ENCODE results near the gene EPHB6. TPM values are rescaled to one million over a fixed set of nuclear protein-coding genes. Genes with fewer than 3 reads are reported as not detected.

Gene EPHB6, protein sequence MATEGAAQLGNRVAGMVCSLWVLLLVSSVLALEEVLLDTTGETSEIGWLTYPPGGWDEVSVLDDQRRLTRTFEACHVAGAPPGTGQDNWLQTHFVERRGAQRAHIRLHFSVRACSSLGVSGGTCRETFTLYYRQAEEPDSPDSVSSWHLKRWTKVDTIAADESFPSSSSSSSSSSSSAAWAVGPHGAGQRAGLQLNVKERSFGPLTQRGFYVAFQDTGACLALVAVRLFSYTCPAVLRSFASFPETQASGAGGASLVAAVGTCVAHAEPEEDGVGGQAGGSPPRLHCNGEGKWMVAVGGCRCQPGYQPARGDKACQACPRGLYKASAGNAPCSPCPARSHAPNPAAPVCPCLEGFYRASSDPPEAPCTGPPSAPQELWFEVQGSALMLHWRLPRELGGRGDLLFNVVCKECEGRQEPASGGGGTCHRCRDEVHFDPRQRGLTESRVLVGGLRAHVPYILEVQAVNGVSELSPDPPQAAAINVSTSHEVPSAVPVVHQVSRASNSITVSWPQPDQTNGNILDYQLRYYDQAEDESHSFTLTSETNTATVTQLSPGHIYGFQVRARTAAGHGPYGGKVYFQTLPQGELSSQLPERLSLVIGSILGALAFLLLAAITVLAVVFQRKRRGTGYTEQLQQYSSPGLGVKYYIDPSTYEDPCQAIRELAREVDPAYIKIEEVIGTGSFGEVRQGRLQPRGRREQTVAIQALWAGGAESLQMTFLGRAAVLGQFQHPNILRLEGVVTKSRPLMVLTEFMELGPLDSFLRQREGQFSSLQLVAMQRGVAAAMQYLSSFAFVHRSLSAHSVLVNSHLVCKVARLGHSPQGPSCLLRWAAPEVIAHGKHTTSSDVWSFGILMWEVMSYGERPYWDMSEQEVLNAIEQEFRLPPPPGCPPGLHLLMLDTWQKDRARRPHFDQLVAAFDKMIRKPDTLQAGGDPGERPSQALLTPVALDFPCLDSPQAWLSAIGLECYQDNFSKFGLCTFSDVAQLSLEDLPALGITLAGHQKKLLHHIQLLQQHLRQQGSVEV
- total RNA-seq = 10 to 100 TPM in 1 of 2 donors, 1 to 10 TPM in 1; 8.2 to 19.4 TPM

DNA sequence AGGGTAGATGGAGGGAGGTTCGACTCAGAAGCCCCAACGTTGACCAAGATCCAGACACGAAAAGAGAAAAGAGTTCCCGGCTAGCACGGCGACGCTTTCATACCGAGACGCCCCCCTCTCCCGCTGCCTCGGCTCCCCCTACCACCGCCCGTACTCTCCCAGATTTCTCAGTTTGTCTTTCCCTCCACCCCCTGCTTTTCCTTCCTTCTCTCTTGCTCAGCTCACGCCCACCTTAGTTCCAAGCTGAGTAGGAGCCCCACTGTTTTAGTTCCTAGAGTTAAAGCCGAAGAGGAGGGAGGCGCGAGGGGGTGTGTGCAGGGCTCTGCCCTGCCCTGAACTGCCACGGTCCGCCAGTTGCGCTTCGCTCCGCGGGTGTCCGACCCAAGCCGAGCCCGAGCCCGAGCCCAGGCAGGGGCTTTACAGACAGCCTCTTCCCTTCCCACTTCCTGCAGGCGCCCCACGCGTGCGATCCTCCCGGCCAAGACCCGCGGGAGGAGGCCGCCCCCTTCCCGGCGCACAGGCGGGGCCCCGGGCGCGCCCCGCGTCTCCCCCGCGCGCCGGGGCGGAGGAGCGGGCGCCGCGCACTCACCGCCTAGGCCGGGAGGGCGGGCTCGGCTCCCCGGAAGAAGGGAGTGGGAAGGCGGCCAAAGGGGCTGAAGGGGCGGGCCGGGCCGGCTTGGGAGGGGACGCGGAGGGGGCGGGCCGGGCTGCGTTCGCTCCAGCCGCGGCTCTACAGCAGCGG is at the start of gene EPHB6:
Gene EPHB6 (plus strand): TSS at position 705 of the 742 bp plus-strand sequence. CDS start 8,152 bp downstream, outside the sequence.
- TF ChIP-seq, protein P1, sequence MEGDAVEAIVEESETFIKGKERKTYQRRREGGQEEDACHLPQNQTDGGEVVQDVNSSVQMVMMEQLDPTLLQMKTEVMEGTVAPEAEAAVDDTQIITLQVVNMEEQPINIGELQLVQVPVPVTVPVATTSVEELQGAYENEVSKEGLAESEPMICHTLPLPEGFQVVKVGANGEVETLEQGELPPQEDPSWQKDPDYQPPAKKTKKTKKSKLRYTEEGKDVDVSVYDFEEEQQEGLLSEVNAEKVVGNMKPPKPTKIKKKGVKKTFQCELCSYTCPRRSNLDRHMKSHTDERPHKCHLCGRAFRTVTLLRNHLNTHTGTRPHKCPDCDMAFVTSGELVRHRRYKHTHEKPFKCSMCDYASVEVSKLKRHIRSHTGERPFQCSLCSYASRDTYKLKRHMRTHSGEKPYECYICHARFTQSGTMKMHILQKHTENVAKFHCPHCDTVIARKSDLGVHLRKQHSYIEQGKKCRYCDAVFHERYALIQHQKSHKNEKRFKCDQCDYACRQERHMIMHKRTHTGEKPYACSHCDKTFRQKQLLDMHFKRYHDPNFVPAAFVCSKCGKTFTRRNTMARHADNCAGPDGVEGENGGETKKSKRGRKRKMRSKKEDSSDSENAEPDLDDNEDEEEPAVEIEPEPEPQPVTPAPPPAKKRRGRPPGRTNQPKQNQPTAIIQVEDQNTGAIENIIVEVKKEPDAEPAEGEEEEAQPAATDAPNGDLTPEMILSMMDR (IDR thresholded peaks at IDR 0.05) = no peak
- no peaks in the 10 kb centered on the region for H3K9me3 ChIP-seq

DNA sequence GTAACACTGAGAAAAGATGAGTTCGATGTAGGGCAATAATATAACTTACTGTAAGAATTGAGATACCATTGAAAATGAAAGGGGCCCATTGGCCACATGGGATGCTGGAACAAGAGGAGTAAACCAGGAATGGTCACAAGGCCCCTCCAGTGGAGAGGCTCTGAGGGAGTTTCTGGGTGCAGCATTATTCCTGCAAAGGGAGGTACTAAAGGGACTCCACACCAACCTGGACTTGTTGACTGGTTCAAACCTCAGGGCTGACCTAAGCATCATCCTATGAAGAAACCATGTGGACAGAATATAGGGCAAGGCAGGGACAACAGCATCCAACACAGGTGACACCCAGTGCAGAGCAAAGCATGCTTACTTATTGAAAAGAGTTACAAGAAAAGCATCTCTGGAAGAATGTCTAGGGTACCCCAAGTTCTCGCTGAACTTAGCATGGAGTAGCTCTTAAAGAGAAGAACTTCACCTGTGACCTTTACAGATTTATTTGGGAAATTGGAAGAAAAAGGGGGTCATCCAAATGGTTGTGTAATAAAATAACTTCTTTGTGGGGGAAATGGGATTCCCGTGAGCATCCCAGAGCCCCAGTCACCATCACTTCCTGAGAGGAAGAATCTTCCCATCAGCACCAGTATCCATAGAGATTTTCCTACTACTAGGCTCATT is 49.4 kb upstream of the EPHB6 start:
- Histone ChIP-seq H3K27me3 (no peaks in the 10 kb centered on the region), H3K4me1 (no peaks in the 10 kb centered on the region), H3K36me3 (no peaks in the 10 kb centered on the region), H3K9me3 (no peaks in the 10 kb centered on the region), H3K27ac (no peak overlapping the region), H3K4me3 (no peak overlapping the region)
- DNase-seq (ENCODE audit: low spot score) = no peak
- TF ChIP-seq, protein P1 (IDR thresholded peaks at IDR 0.05) = no peak

More for the DNA sequence above, at the start of gene EPHB6:
- peak within 1 kb of the TSS; percentile 57 to 63 for H3K4me3 ChIP-seq
- H3K27ac ChIP-seq = peak within 1 kb of the TSS; percentile 41 to 57
- DNase-seq (ENCODE audit: low spot score) = no peak
- H3K4me1 ChIP-seq = peaks cover 0 to 17% of the 10 kb centered on the region in 2 donors
- no peaks in the 10 kb centered on the region for H3K36me3 ChIP-seq
- no peaks in the 10 kb centered on the region for H3K27me3 ChIP-seq

DNA sequence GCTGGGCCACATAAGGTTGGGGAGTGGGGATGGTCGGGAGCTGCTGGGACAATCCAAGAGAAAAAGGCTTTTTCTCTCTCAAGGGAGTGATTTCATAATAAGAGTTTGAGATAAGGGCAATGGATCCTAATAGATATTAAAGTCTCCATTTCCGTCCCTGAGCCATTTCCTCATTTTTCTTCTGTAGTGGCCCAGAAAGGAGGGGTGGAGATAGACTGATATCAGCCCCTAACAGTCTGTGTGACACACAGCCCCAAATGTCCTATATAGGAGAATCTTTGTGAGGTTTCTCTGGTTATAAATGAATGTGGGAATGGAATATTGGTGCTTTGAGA is 48.9 kb upstream of the EPHB6 start:
- H3K27me3 ChIP-seq = no peaks in the 10 kb centered on the region
- H3K36me3 ChIP-seq = no peaks in the 10 kb centered on the region
- H3K4me3 ChIP-seq = no peak overlapping the region
- no peak overlapping the region for H3K27ac ChIP-seq
- DNase-seq (ENCODE audit: low spot score) = no peak
- H3K9me3 ChIP-seq = no peaks in the 10 kb centered on the region
- TF ChIP-seq, protein P1 (IDR thresholded peaks at IDR 0.05) = no peak
- H3K4me1 ChIP-seq = no peaks in the 10 kb centered on the region

DNA sequence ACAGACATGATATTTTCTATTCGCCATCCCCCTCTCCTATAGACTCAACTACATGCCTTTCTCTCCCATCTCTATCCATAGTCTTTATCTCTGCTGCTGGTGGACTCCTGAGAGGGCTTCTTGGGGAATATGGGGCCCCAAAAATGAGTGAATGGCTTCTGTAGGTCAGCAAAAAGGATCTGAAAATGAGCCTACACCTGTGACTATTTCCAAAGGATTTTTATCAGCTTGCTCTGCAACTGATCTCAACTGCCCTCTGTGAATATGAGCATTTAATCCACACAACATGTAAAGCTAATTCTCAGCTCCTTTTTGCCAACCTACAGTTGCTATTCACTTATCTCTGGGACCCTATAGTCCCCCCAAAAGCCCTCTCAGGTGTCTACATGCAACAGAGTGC is 47.9 kb upstream of the EPHB6 start:
- H3K36me3 ChIP-seq = no peaks in the 10 kb centered on the region
- H3K4me1 ChIP-seq = no peaks in the 10 kb centered on the region
- no peaks in the 10 kb centered on the region for H3K27me3 ChIP-seq
- TF ChIP-seq, protein P1 (IDR thresholded peaks at IDR 0.05) = no peak
- H3K27ac ChIP-seq = no peak overlapping the region
- no peak overlapping the region for H3K4me3 ChIP-seq
- H3K9me3 ChIP-seq = no peaks in the 10 kb centered on the region
- DNase-seq (ENCODE audit: low spot score) = no peak

Data from right atrium auricular region (tissue), 2 donors.